Upper lobe of left lung (tissue), 6 donors: ENCODE measurements around the gene SHC1. TPM values are rescaled to one million over a fixed set of nuclear protein-coding genes. Genes with fewer than 3 reads are reported as not detected.

Experiments used
- ATAC-seq, 2 donors: fragments of 200-7000 bp; cut with Tn5 transposase; one replicate each; pipeline ENCODE4 v1.9.1; 2022; ENCODE audit warnings: mild to moderate bottlenecking in 2 of 2, moderate library complexity in 2 of 2; ENCODE audit not compliant: low FRiP score in 2 of 2
- DNase-seq, 2 donors: peaks; one replicate each; pipeline ENCODE4 v3.0.0-alpha.2; 2019 to 2020
- H3K27ac ChIP-seq, 4 donors: fragments of 200-600 bp; sonication (generic); one replicate each; pipeline ENCODE4 v1.5.1; 2016 to 2019
- H3K27me3 ChIP-seq, 4 donors: fragments of 200-600 bp; sonication (generic); one replicate each; pipeline ENCODE4 v1.5.1; 2017 to 2019
- H3K36me3 ChIP-seq, 4 donors: fragments of 200-600 bp; sonication (generic); one replicate each; pipeline ENCODE4 v1.5.1; 2016 to 2019
- H3K4me1 ChIP-seq, 4 donors: fragments of 200-600 bp; sonication (generic); one replicate each; pipeline ENCODE4 v1.5.1; 2018 to 2019
- H3K4me3 ChIP-seq, 4 donors: fragments of 200-600 bp; sonication (generic); one replicate each; pipeline ENCODE4 v1.5.1; 2017 to 2019; ENCODE audit warnings: mild to moderate bottlenecking in 2 of 4, moderate library complexity in 1 of 4
- H3K9me3 ChIP-seq, 4 donors: fragments of 200-600 bp; sonication (generic); one replicate each; pipeline ENCODE4 v1.5.1; 2018 to 2019
- EP300 ChIP-seq, 4 donors: sonication (generic); formaldehyde crosslinking; IDR thresholded peaks; one replicate each; pipeline ENCODE4 v1.5.1; 2017; ENCODE audit warnings: antibody characterized with exemption in 4 of 4, control low read depth in 2 of 4
- POLR2A ChIP-seq, 4 donors: fragments of 450-650 bp; IDR thresholded peaks; one replicate each; pipeline ENCODE4 v1.5.1; 2016 to 2017; ENCODE audit warnings: antibody characterized with exemption in 4 of 4, mild to moderate bottlenecking in 2 of 4
- POLR2AphosphoS5 ChIP-seq, 2 donors: sonication (generic); formaldehyde crosslinking; IDR thresholded peaks; one replicate each; pipeline ENCODE4 v1.5.1; 2017; ENCODE audit warnings: antibody characterized with exemption in 2 of 2
- WGBS, 2 donors: methylation state at CpG; one replicate each; pipeline ENCODE4 v1.1.5; 2017 to 2018; 5-methylcytosine and 5-hydroxymethylcytosine counted together
- total RNA-seq, 6 donors: library from RNA; depleted of rRNA in 4 of 6; stranded (reverse); fragments of >200 nt in 4 of 6; gene quantifications; one replicate each; pipeline versions ENCODE4 v1.1.0 to v1.2.1, GENCODE V29; 2016 to 2021
- TF ChIP-seq, protein P1 (sequence below), 6 experiments: fragments of 450-650 bp in 4 of 6; fragments of 200-600 bp in 2 of 6; sonication (generic) in 2 of 6; IDR thresholded peaks; one replicate each; pipeline ENCODE4 v1.5.1; 2016 to 2019; ENCODE audit warnings: antibody characterized with exemption in 6 of 6
- donor health status: DM: no; HTN: no; CAD: no; lungs with moderate emphysema.
- donor health status: DM: no; HTN: yes; CAD: no; lungs with severe emphysema.

The SHC1 gene
- total RNA-seq, 6 donors from 2014 or later: 55.5 to 130 (median 69.1) TPM

DNA sequence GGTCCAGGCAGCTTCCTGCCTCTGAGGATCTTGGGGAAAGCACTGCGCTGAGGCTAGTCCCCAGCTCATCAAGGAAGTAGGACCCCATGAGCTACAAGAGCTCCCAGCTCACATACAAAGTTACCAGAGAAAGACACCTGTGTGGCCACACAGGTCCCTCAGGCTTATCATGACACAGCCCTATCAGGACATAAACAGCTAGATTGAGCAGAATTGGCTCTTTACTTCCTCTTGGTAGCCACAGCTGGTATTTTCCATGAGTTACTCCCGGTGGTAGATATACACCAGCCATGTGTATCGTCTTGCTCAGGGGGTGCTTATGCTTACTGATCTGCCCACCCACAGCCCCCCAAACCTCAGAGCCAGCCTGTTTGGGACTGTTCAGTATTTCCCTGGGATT is 24.0 kb upstream of the SHC1 start:
- Histone ChIP-seq H3K27ac (no peak overlapping the region), H3K27me3 (no peaks in the 10 kb centered on the region), H3K9me3 (no peaks in the 10 kb centered on the region), H3K4me1 (peaks cover 10 to 17% (median 11%) of the 10 kb centered on the region in 4 donors), H3K36me3 (peaks cover 0 to 24% (median 8%) of the 10 kb centered on the region in 4 donors), H3K4me3 (no peak overlapping the region)
- no peak for ATAC-seq
- DNase-seq: no peak
- 64 to 71% methylated on average over 3 of the region's 3 CpGs for WGBS, 2 donors
- no peak for TF ChIP-seq POLR2AphosphoS5 (IDR thresholded peaks at IDR 0.05)
- TF ChIP-seq, protein P1, sequence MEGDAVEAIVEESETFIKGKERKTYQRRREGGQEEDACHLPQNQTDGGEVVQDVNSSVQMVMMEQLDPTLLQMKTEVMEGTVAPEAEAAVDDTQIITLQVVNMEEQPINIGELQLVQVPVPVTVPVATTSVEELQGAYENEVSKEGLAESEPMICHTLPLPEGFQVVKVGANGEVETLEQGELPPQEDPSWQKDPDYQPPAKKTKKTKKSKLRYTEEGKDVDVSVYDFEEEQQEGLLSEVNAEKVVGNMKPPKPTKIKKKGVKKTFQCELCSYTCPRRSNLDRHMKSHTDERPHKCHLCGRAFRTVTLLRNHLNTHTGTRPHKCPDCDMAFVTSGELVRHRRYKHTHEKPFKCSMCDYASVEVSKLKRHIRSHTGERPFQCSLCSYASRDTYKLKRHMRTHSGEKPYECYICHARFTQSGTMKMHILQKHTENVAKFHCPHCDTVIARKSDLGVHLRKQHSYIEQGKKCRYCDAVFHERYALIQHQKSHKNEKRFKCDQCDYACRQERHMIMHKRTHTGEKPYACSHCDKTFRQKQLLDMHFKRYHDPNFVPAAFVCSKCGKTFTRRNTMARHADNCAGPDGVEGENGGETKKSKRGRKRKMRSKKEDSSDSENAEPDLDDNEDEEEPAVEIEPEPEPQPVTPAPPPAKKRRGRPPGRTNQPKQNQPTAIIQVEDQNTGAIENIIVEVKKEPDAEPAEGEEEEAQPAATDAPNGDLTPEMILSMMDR (IDR thresholded peaks at IDR 0.05): no peak
- TF ChIP-seq EP300 (IDR thresholded peaks at IDR 0.05): no peak
- no peak for TF ChIP-seq POLR2A (IDR thresholded peaks at IDR 0.05)

- Histone ChIP-seq H3K9me3 (no peaks in the 10 kb centered on the region), H3K27ac (no peak overlapping the region), H3K4me3 (no peak overlapping the region), H3K36me3 (peaks cover 0 to 28% (median 8%) of the 10 kb centered on the region in 4 donors), H3K4me1 (peaks cover 6 to 13% (median 7%) of the 10 kb centered on the region in 4 donors), H3K27me3 (no peaks in the 10 kb centered on the region)
- no peak for DNase-seq
- TF ChIP-seq POLR2AphosphoS5 (IDR thresholded peaks at IDR 0.05): no peak
- TF ChIP-seq, protein P1 (IDR thresholded peaks at IDR 0.05): no peak
- TF ChIP-seq EP300 (IDR thresholded peaks at IDR 0.05): no peak
- no peak for TF ChIP-seq POLR2A (IDR thresholded peaks at IDR 0.05)
- no peak for ATAC-seq
- WGBS, 2 donors: 75 to 76% methylated on average over 1 of the region's 1 CpG
Observed at GRCh38 chr1:154994269-154994587, 23.7 kb upstream of the SHC1 start.

DNA sequence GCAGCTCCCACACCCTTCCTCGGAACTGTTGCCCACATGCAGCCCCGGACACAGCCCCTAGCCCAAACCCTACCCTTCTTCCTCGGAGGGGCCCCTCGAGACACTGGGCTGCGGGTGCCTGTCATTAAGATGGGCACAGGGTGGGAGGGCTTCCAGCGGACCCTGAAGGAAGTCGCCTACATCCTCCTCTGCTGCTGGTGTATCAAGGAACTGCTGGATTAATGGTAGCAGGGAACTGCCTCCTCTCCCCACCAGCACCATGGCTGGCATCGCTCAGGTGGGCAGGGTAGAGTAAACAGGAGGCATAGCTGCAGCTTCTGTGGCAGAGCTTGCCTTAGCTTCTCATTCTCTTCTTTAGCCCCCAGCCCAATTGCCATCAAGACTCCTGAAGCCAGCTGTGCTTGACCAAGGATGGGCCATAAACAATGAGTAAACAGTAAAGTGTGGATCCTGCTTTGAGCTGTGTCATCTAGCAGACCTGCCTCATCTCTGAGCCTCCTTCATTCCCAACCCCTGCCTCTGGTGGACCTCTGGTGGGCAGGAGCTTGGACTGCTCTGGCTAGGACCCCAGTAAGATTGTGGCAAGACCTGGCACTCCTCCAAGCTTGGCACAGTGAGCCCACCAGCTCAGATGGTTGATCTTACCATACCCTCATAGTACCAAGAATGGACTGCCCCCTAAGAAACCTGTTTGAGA is 23.2 kb upstream of the SHC1 start, which contains the start of gene LENEP:
LENEP (plus strand) TSS at position 15 of the 697 bp plus-strand sequence; CDS start at position 37, 22 bp downstream.
- TF ChIP-seq POLR2A (IDR thresholded peaks at IDR 0.05): no peak
- TF ChIP-seq POLR2AphosphoS5 (IDR thresholded peaks at IDR 0.05): no peak
- no peak for TF ChIP-seq EP300 (IDR thresholded peaks at IDR 0.05)
- TF ChIP-seq, protein P1 (IDR thresholded peaks at IDR 0.05): no peak
- Histone ChIP-seq H3K27me3 (no peaks in the 10 kb centered on the region), H3K36me3 (peaks cover 0 to 33% (median 10%) of the 10 kb centered on the region in 4 donors), H3K27ac (no peak within 1 kb of the TSS), H3K4me3 (no peak within 1 kb of the TSS), H3K4me1 (peaks cover 1 to 8% (median 2%) of the 10 kb centered on the region in 4 donors), H3K9me3 (no peaks in the 10 kb centered on the region)
- DNase-seq: no peak
- 70 to 80% methylated on average over 7 to 8 of the region's 8 CpGs for WGBS, 2 donors
- no peak for ATAC-seq

GRCh38 chr1:154992721-154993571 is 22.4 kb upstream of the SHC1 start:
- DNase-seq (no peak), ATAC-seq (no peak)
- whole genome bisulfite sequencing, 2 donors: 83 to 92% methylated on average over 11 to 14 of the region's 14 CpGs
- Histone ChIP-seq H3K9me3 (no peaks in the 10 kb centered on the region), H3K4me1 (peaks cover 0 to 6% (median 0%) of the 10 kb centered on the region in 4 donors), H3K4me3 (no peak overlapping the region), H3K27me3 (no peaks in the 10 kb centered on the region), H3K36me3 (peaks cover 0 to 41% (median 18%) of the 10 kb centered on the region in 4 donors), H3K27ac (no peak overlapping the region)
- TF ChIP-seq EP300 (IDR thresholded peaks at IDR 0.05) (no peak), POLR2AphosphoS5 (IDR thresholded peaks at IDR 0.05) (no peak), POLR2A (IDR thresholded peaks at IDR 0.05) (no peak)
- TF ChIP-seq, protein P1 (IDR thresholded peaks at IDR 0.05): no peak
